Right kidney (tissue), 1 donor: ENCODE measurements around the gene LONP2.
"Not testable (repeated sequence)": the region's sequence is repeated elsewhere in the genome, so short reads cannot be mapped to it uniquely, and the experiment has no call there.

Experiments used
- DNase-seq: peaks from one replicate; pipeline ENCODE4 v3.0.0-alpha.2; 2016

Gene LONP2

GRCh38 chr16:48234630-48235029, 9.5 kb upstream of the LONP2 start:
- DNase-seq: no peak

DNA sequence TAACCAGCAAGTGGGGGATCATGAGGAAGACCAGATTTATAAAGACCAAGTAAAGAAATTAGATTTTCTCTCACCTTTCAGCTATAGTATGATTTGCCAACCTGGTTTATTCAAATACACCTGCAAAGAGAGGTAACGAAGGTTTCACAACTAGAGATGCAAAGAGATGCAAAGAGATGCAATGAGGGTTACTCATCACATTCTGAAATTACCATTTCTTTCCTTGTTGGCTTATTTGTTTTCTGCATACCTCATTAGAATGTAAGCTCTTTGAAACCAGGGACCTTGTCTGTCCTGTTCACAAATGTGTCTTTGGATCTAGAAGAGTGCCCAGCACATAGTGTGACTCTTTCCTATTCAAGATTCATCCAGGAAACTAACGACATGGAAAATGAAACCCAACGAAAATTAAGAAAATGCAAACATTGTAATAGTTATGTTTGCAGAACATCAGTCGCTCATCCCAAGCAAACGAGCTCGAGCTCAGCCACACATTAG, 9.0 kb upstream of the LONP2 start:
- DNase-seq: no peak

DNA sequence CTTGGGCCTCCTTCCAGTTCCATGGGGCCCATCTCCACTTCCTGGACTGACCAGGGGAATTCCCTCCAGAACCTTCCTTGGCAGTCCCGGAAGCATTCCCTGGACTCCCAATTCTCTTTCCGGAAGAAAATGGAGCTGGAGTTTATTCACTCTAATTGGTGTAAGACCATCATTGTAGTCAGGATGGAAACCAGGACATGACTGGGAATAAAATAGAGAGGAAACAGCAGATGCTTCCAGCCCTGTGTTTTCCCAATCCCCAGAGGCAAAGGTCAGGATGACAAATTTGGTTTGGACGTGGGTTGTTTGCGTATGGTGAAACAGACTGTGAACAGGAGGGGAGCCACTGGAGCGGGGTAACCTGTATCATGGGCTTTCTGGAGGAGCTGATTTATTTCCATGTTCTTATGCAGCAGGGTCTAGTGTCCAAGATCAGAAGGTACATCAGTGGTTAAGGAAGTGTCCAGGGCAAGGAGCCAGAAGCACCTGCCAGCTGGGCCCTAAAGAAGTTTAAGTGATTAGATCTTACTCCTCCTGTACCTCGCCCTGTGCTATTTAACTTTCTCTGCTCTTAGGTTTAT, 8.5 kb upstream of the LONP2 start:
- no peak for DNase-seq

- no peak for DNase-seq
Measured at GRCh38 chr16:48236286-48236685, 7.8 kb upstream of the LONP2 start.

DNA sequence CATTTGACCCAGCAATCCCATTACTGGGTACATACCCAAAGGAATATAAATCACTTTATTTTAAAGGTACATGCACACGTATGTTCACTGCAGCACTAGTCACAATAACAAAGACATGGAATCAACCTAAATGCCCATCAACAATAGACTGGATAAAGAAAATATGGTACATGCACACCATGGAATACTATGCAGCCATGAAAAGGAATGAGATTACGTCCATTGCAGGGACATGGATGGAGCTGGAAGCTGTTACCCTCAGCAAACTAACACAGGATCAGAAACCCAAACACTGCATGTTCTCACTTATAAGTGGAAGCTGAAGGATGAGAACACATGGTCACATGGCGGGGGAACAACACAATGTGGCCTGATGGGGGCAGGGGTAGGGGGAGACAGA, 4.0 kb upstream of the LONP2 start:
- not testable (repeated sequence) for DNase-seq

DNA sequence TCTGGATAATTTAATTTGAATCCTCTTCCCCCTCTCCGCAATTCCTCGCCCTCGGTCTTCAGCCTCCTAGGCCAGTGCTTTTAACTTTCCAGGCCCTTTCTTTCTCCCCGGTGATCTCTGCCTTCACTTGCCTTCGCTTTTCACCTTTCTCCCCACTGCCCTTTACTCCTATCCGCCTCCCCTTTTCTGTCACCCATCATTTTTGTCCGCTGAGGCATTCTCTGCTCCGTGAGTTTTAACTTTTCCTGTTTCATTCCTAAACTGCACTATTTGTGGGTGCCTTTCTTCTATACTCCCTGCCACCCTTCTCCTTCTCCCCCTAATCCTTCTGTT, 729 bp downstream of the LONP2 start:
- DNase-seq: no peak

- DNase-seq: no peak
Measured at GRCh38 chr16:48246066-48246465, 2.0 kb downstream of the LONP2 start.

DNA sequence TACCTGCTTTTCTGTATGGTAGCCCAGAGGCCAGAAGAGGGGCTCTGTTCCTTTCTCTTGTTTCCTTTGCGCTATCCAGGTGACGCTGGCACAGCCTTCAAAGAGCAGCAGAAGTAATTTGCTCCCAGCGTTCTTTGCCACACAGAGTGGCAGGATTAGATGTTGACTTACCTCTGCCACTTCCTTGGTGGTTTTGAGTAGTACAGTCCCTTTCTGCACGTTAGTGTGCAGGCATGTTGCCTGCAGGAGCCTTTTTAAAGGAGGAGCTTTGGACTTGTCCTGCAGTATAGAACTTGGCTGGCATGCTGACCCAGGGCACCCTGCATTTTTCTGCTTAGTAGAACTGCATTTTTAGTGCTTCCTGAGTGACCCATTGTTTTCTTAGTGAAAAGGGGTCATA, 3.2 kb downstream of the LONP2 start, which contains the start of gene ABCC11:
TSS of gene ABCC11 (minus strand) at position 229 of the 400 bp plus-strand sequence. CDS start 15,618 bp downstream, outside the sequence.
- no peak for DNase-seq

DNA sequence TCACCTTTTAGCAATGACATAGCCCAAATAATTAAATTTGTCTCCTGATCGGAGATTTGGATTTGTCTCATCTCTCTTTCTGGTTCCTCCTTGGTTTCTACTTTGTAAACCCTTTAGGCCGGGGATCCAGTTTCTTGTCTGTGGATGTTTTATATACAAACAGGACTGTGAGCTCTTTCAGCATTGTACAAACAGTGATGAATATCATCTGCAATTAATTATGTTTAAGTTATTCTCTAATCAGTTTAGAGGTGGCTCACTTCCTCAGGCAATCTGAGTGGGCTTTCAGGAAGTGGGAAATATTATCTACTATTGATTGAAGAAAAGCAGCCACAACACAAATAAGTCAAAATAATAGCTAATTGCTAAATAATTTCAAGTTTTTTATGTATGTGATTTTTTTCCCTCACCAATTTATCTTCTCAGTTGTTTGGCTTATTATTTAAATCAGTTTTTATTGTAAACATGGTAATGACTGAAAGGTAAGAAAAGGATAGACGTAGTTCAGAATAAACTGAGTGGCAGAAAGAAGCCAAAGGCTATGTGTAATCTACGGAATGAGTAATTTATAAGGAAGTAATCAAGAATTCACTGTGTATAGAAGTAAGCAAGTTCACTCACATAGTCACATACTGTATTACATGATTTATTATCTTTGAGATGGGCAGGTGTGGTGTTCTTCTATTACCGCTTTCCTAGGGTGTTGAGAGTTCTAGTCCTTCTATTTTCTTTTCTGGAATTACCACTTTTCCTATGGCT, 6.6 kb downstream of the LONP2 start:
- no peak for DNase-seq

GRCh38 chr16:48252013-48252412, 7.9 kb downstream of the LONP2 start:
- DNase-seq: no peak

DNA sequence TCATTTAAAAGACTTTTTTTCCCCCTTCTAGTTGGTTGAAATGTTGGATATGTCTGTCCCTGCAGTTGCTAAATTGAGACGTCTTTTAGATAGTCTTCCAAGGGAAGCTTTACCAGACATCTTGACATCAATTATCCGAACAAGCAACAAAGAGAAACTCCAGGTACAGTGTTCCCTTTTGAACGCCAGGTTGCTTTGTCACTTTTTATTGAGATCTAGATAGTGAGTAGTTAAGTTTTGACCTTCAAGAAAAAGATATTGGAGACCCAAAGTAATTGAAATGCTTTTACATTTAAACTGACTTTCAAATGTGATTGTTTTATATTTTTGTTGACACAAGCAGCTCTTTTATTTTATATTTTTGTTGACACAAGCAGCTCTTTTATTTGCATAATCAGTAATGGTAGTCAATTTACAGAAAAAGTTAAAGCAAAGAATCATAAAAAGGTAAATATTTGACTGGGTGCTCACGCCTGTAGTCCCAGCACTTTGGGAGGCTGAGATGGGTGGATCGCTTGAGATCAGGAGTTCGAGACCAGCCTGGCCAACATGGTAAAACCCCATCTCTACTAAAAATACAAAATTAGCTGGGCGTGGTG, 12.6 kb downstream of the LONP2 start:
- no peak for DNase-seq

- no peak for DNase-seq
Measured at GRCh38 chr16:48261569-48261968, 17.5 kb downstream of the LONP2 start.

- no peak for DNase-seq
Measured at GRCh38 chr16:48262631-48263030, 18.5 kb downstream of the LONP2 start.

GRCh38 chr16:48269011-48269410, 24.9 kb downstream of the LONP2 start:
- no peak for DNase-seq

GRCh38 chr16:48271728-48272127, 27.6 kb downstream of the LONP2 start:
- no peak for DNase-seq

GRCh38 chr16:48272837-48273421, 28.8 kb downstream of the LONP2 start:
- DNase-seq: no peak

DNA sequence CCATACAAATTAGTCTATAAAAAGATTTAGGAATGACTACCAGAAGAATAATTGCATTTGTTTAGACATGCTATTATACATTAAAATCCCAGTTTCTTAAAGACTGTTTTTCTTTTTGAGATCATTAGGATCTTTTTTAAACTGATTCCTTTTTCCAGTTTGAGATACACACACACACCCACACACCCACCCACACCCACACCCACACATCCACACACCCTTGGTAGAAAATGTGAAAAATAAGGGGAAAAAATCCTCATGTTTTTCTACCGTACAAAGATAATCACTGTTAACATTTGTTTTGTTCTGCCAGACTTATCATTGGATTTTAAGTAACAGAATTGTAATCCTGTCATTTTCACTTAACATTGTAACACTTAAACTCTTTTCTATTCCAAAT, 30.4 kb downstream of the LONP2 start:
- no peak for DNase-seq

DNA sequence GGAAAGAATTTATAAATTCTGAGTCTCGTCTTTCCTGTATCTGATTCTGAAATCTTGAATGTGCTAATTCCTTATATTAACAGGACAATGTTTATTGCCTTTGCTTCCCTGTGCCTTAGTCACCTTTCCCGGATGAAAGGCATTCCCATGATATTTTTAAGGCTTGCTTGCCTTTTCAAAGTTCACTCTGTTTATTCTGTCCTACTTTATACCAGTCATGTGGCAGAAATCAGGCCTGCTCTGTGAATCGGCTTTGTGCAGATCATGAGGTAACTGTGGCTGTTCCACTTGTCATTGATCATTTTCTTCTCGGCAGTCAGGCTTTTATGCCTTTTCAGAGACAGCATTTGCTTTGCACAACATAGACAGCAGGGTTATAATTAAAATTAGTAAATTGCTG, 32.0 kb downstream of the LONP2 start:
- DNase-seq: no peak

DNA sequence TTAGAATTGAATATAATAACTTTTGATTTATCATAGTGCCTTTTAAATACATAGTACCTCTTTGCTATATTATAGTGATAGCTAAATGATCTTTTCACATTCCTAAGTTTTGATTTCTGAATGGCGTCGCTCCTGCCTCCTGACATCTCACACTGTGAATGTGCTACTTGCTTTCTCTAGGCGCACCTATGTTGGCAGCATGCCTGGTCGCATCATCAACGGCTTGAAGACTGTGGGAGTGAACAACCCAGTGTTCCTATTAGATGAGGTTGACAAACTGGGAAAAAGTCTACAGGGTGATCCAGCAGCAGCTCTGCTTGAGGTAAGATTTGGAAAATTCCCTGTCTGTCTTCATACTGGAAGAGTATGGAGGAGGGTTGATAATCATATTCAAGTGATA, 33.1 kb downstream of the LONP2 start:
- no peak for DNase-seq

GRCh38 chr16:48279199-48279598, 35.1 kb downstream of the LONP2 start:
- no peak for DNase-seq

GRCh38 chr16:48280546-48280945, 36.4 kb downstream of the LONP2 start:
- no peak for DNase-seq

GRCh38 chr16:48282636-48283263, 38.6 kb downstream of the LONP2 start:
- no peak for DNase-seq
